EL (cell line): ENCODE measurements around the gene NPPC.
A peak's percentile ranks its signal among the peaks of the same experiment; 100 is the strongest.
"Not testable (repeated sequence)": the region's sequence is repeated elsewhere in the genome, so short reads cannot be mapped to it uniquely, and the experiment has no call there.

Experiments
- DNase-seq: peaks from one replicate; pipeline ENCODE4 v3.0.0-alpha.2; 2016

Gene NPPC

DNA sequence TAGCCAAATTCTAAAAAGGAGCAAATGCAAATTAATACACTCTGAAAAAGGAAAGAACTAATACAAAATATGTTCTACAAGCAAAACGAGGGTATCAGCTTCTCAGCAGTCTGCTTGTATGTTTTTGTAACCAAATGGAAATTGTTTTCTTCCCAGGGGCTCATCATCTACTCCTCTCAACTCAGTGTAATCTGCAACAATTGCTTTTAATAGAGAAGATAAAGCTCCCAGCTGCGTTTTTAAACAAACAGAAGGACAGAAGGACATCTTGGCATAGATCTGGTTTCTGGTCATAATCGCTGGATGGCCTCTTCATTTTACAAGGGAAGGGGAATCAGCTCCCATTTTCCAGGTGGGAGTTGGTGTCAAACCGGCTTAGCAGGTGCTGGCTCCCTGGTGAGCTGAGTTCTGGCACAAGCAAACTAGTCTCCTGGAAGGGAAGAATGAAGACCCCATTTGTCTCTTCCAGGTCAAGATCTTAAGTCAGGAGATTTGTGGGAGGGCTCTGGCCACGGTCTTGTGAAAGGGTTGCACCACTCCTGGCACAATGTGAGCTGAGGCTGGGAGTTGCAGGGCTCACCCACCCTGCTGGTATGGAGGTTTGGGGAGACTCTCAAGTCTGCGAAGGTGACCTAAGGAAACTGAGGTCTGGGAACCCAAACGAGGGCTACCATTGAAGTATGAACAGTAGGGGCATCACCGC, 41.6 kb downstream of the NPPC start:
- DNase-seq: no peak

DNA sequence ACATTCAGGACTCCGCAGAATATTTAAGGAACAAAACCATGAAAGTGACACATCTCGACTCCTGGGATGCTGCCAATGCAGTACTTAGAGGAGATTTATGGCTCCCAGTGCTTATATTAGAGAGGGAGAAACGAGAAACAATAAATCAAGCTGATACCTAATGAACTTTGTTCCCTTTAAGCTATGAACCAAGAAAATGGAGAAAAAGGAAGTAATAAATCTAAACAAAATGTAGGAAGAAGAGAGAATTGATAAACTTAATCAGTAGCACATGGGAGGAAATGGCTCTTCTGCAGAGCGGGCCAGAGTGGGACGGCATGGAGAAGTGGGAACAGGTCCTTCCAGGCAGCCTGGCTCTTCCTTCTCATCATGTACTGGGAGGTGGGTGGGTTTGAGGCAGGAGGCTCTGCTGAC, 42.7 kb downstream of the NPPC start:
- DNase-seq: peak; percentile 18

DNA sequence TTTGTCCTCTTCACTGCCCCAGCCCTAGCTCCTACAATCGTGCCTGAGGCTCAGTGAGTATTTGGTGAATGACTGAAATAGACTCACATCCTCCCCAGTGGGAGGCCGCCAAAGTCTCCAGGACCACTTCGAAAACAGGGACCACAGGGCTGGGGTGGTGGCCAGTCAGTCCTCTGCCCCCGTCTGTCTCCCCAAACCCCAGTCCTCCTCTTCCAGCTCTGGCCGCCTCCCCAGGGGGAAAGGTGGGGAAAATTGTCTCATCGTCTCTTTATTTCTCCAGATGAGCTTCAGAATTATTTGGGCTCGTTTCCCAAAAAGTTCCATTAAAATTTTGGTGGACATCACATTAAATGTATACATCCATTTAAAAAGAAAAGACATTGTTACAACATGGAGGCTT, 43.5 kb downstream of the NPPC start:
- no peak for DNase-seq

DNA sequence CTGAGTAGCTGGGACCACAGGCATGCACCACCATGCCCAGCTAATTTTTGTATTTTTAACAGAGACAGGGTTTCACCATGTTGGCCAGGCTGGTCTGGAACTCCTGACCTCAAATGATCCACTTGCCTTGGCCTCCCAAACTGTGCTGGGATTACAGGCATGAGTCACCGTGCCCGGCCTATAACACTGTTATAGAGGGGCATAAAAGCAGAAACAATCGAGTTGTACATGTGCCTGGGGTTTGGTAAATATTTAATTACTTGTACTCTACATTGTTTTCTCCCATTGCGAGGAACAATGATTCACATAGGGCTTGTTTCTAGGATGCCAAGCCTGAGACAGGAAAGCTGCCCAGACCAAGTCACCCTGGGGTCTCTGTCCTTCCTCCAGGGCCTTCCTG, 45.8 kb downstream of the NPPC start:
- not testable (repeated sequence) for DNase-seq

DNA sequence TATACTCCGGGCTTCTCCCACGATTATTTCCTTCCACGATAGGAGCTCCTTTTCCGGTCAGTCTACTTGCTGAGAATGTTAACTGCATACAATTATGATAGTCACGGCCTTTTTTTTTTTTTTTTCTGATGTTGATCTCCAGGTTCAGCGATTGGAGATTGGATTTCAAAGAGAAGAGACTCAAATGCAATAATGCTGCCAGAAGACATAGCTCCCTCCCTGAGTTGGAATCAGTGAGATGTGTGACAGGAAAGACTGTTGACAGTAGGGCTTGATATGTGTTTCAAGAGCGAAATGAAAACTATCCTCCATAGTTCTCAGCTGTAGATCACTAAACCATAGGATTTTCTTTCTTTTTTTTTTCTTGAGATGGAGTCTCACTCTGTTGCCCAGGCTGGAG, 47.0 kb downstream of the NPPC start:
- DNase-seq: no peak

DNA sequence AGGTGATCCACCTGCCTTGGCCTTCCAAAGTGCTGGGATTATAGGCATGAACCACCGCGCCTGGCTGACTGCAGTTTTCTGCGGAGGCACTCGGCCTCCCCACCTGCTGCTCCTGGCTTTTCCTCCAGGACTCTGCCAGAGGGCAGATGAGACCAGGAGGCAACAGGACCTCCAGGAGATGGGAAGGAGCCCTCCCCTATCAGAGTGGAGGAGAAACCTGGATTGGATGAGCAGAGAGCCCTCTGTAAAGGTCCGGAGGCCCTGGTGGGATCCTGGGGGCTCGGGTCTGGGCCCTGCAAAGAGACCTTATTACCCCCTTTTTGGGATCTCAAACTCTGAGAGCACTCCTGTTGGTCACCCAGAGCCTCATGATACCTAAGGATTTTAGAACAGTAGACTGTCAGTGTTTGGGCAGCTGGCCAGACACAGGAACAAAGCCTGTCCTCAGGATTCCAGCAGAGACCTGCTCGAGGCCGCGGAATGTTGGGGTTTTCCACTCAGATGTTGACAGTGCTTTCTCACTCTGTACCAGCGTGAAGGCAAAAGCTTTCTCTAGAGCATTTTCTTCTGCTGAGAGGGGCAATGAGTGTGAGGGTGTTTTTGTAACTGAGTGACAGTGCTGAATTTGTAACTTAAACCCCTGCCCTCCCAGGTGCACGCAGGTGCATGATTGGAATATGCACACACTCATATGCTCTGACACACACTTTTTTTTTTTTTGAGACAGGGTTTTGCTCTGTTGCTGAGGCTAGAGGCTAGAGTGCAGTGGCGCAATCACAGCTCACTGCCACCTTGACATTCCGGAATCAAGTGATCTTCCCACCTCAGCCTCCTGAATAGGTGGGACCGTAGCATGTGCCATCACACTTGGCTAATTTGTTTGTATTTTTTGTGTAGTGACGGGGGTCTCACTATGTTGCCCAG, 48.4 kb downstream of the NPPC start:
- no peak for DNase-seq

DNA sequence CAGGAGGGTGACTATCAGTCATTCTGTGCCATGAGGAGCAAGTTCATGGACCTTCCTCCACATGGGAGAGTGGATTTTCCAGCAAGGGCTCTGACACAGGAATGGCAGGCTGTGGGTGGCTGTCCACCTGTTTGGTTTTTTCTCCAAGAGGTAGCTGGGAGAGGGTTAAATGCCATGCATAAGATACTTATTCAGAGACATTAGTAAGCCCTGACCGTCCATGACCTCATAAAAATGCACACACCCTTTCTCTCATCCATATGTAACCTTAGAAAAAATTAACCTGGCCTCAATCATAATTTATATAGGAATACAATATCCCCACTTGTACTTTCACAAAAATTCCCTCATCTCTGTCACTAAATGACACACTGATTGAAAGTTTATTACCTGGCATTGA, 51.3 kb downstream of the NPPC start:
- no peak for DNase-seq
